Kidney (tissue), 14 donors: ENCODE measurements around the gene GDAP2. TPM values are rescaled to one million over a fixed set of nuclear protein-coding genes. Genes with fewer than 3 reads are reported as not detected.
"Not testable (repeated sequence)": the region's sequence is repeated elsewhere in the genome, so short reads cannot be mapped to it uniquely, and the experiment has no call there.

Experiments used
- DNase-seq, 5 donors: peaks; one replicate each; pipeline ENCODE4 v3.0.0-alpha.2; 2013 to 2020
- FAIRE-seq: peaks from 2 replicates; lab custom pipeline; 2012; peaks lifted over from hg19 to GRCh38; lab: Jason Lieb, UNC
- H3K27ac ChIP-seq, 2 donors: one replicate each; pipeline ENCODE4 v1.7.0; 2013; ENCODE audit warnings: low read depth in 2 of 2, low read length in 2 of 2, inconsistent platforms in 1 of 2
- H3K27me3 ChIP-seq: one replicate; pipeline ENCODE4 v1.7.1; 2013; ENCODE audit warnings: low read length, inconsistent platforms; ENCODE audit not compliant: control insufficient read depth, insufficient read depth
- H3K36me3 ChIP-seq, 3 donors: one replicate each; pipeline versions ENCODE4 v1.7.0 to v1.7.1; 2013; ENCODE audit warnings: low read length in 3 of 3, control low read depth in 1 of 3, inconsistent platforms in 1 of 3; ENCODE audit not compliant: insufficient read depth in 3 of 3, control insufficient read depth in 2 of 3
- H3K4me1 ChIP-seq, 3 donors: one replicate each; pipeline versions ENCODE4 v1.7.0 to v1.7.1; 2013; ENCODE audit warnings: low read length in 3 of 3, inconsistent platforms in 1 of 3, low read depth in 1 of 3; ENCODE audit not compliant: control insufficient read depth in 2 of 3, insufficient read depth in 2 of 3
- H3K4me3 ChIP-seq, 3 donors: one replicate each; pipeline versions ENCODE4 v1.7.0 to v1.8.1; 2013; ENCODE audit warnings: low read length in 3 of 3, control low read depth in 1 of 3, inconsistent platforms in 1 of 3
- H3K9ac ChIP-seq, 3 donors: one replicate each; pipeline versions ENCODE4 v1.7.0 to v1.7.1; 2013; ENCODE audit warnings: low read length in 3 of 3, control low read depth in 1 of 3, inconsistent platforms in 1 of 3
- H3K9me3 ChIP-seq, 3 donors: one replicate each; pipeline versions ENCODE4 v1.7.0 to v1.7.1; 2013; ENCODE audit warnings: low read length in 3 of 3, control low read depth in 1 of 3, inconsistent platforms in 1 of 3; ENCODE audit not compliant: control insufficient read depth in 2 of 3, insufficient read depth in 1 of 3
- intact Hi-C: fragments of 100-400 bp; cut with DNase I; formaldehyde crosslinking; loops from one replicate; pipeline ENCODE4 v1.11.1; 2022
- polyA plus RNA-seq: library from polyadenylated mRNA; stranded (reverse); fragments of 350-450 nt; fragmentation: Illumina TruSeq; extraction: RNeasy Lipid Tissue Mini Kit (QIAGEN cat#74804); gene quantifications from one replicate; pipeline ENCODE4 v1.2.3, GENCODE V29; 2014; ENCODE audit warnings: low read depth, low replicate concordance; ENCODE audit not compliant: insufficient read depth
- total RNA-seq: library from RNA; stranded (reverse); fragmentation: NEBNext Ultra II Directional; extraction: Animal tissue kit (Norgen Biotek cat#: 25700); gene quantifications from one replicate; pipeline ENCODE4 v1.2.1, GENCODE V29; 2021
- TF ChIP-seq, protein P1 (sequence below): IDR thresholded peaks from 3 replicates; pipeline ENCODE4 v1.5.1; 2012; ENCODE audit warnings: mild to moderate bottlenecking, moderate library complexity, borderline replicate concordance; ENCODE audit not compliant: insufficient read depth; ENCODE audit errors: extremely low read depth
- donor health status: control.
- donor health status: control.
- donor health status: control.
- donor health status: control.
- donor health status: control.
- donor health status: DM: yes; HTN: yes; CAD: no.
- donor health status: Normal renal cell carcinoma (clear cell type).

The GDAP2 gene
- total and polyA plus RNA-seq, 2 donors from 2014 or later: 11.3 to 31.8 TPM

DNA sequence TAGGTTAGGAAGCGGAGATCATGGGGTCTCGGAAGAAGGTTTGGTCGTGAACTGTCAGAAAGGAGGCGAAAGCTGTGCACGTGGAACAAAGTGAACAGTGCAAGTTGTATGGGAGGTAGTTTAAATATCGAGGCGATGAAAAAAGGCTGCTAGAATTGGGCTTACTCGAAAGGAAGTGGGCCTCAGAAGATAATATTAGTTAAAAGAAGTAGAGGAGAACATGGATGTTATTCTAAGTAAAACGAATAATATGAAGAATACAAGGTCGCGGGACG, 689 bp upstream of the GDAP2 start:
- TF ChIP-seq, protein P1, sequence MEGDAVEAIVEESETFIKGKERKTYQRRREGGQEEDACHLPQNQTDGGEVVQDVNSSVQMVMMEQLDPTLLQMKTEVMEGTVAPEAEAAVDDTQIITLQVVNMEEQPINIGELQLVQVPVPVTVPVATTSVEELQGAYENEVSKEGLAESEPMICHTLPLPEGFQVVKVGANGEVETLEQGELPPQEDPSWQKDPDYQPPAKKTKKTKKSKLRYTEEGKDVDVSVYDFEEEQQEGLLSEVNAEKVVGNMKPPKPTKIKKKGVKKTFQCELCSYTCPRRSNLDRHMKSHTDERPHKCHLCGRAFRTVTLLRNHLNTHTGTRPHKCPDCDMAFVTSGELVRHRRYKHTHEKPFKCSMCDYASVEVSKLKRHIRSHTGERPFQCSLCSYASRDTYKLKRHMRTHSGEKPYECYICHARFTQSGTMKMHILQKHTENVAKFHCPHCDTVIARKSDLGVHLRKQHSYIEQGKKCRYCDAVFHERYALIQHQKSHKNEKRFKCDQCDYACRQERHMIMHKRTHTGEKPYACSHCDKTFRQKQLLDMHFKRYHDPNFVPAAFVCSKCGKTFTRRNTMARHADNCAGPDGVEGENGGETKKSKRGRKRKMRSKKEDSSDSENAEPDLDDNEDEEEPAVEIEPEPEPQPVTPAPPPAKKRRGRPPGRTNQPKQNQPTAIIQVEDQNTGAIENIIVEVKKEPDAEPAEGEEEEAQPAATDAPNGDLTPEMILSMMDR: no peak
- peaks cover 0 to 10% (median 8%) of the 10 kb centered on the region in 3 donors for H3K4me1 ChIP-seq
- intact Hi-C loops: no loop called here

DNA sequence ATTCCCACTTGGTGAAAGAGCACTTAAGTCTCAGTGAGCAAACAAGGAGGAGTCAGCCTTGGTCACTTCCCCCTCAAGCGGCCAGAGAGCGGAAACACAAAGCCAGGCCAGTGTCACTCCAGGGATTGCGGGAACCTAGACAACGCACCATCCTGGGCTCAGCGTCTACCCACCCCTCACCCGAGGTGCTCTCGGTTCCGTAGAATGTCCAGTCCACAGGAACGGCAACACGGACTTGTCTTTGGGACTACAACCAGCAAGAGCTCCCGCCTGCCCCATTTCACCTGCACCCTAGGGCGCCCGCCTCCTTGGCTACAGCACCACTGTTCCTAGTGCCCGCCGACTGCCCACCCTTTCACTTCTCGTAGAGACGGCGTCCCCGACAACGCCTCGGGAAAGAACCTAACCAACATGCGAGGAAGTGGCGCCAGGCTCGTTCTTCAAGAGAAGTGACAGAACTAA, 509 bp downstream of the GDAP2 start:
- H3K4me1 ChIP-seq: peaks cover 0 to 10% (median 8%) of the 10 kb centered on the region in 3 donors
- peak in 4 of 5 donors; percentile 63 to 85 (median 78) for DNase-seq
- H3K27me3 ChIP-seq: no peaks in the 10 kb centered on the region
- no peaks in the 10 kb centered on the region for H3K9me3 ChIP-seq
- no peak for FAIRE-seq
- TF ChIP-seq, protein P1: no peak
- H3K4me3 ChIP-seq: peak overlapping the region; percentile 88 to 99 (median 97)
- peak overlapping the region; percentile 63 to 85 for H3K27ac ChIP-seq
- peak overlapping the region; percentile 67 to 98 (median 75) for H3K9ac ChIP-seq
- intact Hi-C loops: no loop called here
- no peaks in the 10 kb centered on the region for H3K36me3 ChIP-seq

More for the DNA sequence above, 689 bp upstream of the GDAP2 start:
- Histone ChIP-seq H3K36me3 (no peaks in the 10 kb centered on the region), H3K9me3 (no peaks in the 10 kb centered on the region), H3K4me3 (peak overlapping the region; percentile 88 to 99 (median 97)), H3K27me3 (no peaks in the 10 kb centered on the region), H3K27ac (peak overlapping the region in 1 of 2 donors; percentile 1), H3K9ac (peak overlapping the region; percentile 81 to 98 (median 84))
- DNase-seq: no peak
- FAIRE-seq: no peak

DNA sequence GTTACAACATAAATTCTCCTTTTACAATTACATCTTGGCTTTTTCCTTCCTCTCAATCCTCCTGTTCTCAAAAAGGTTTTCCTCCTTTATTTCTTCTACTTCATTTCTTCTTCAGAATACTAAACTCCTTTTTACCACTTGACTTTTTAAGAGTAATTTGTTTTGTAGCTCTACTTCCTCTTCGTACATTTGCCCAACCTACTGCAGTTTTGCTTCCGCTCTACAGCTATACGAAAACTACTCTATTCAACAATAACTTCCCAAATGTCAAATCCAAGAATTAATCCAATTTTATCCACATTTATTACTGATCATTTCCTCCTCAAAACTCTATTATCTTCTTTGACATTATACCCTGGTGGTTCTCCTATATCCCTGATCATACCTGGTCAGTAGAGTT, 3.4 kb downstream of the GDAP2 start:
- no peaks in the 10 kb centered on the region for H3K9me3 ChIP-seq

DNA sequence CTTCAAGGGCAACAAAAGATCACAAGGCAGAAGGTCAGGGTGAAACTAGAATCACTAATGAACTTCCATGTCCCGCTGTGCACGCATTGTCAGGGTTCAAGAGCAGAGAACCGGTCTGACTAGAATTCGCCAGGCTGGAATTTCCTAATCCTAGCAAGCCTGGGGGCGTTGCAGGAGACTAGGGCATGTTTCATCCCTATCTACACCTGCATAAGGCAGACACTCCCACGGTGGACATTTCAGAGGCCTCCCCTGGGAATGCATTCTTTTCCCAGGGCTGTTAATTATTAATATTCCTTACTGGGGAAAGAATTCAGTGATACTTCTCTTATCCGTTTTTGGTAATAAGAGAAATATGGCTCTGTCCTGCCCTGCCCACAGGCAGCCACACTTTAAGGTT, 6.7 kb downstream of the GDAP2 start:
- H3K9ac ChIP-seq, H3K36me3 ChIP-seq, intact Hi-C loops, FAIRE-seq, DNase-seq, H3K27me3 ChIP-seq, H3K4me3 ChIP-seq, H3K27ac ChIP-seq, H3K4me1 ChIP-seq, H3K9me3 ChIP-seq: not testable (repeated sequence)

More for the DNA sequence above, 3.4 kb downstream of the GDAP2 start:
- Histone ChIP-seq H3K27ac (no peak overlapping the region), H3K4me1 (peaks cover 0 to 10% (median 7%) of the 10 kb centered on the region in 3 donors), H3K27me3 (no peaks in the 10 kb centered on the region), H3K36me3 (no peaks in the 10 kb centered on the region), H3K4me3 (no peak overlapping the region), H3K9ac (no peak overlapping the region)
- intact Hi-C loops: no loop called here
- FAIRE-seq (no peak), DNase-seq (no peak)
- TF ChIP-seq, protein P1: no peak
